Type B pancreatic cell (in vitro differentiated cells): ENCODE data around the gene ZFAND2A. TPM values are rescaled to one million over a fixed set of nuclear protein-coding genes. Genes with fewer than 3 reads are reported as not detected.

Experiments used
- DNase-seq: peaks from one replicate; pipeline ENCODE4 v3.0.0; 2021; ENCODE audit warnings: mixed read lengths; ENCODE audit not compliant: unreplicated experiment; ENCODE audit errors: extremely low spot score
- H3K27ac Mint-ChIP-seq: 2 replicates; pipeline ENCODE4 v1.8.0; 2021; ENCODE audit warnings: mild to moderate bottlenecking, mixed read lengths
- H3K27me3 Mint-ChIP-seq: 2 replicates; pipeline ENCODE4 v1.8.0; 2021; ENCODE audit warnings: mixed read lengths
- H3K36me3 Mint-ChIP-seq: 2 replicates; pipeline ENCODE4 v1.8.0; 2021; ENCODE audit warnings: mixed read lengths
- H3K4me1 Mint-ChIP-seq: one replicate; pipeline ENCODE4 v1.8.0; 2021; ENCODE audit warnings: mixed read lengths; ENCODE audit not compliant: unreplicated experiment
- H3K4me3 Mint-ChIP-seq: 2 replicates; pipeline ENCODE4 v1.8.0; 2021; ENCODE audit warnings: mild to moderate bottlenecking, mixed read lengths
- H3K9me3 Mint-ChIP-seq: 2 replicates; pipeline ENCODE4 v1.8.0; 2021; ENCODE audit warnings: mixed read lengths
- total RNA-seq: library from RNA; stranded (reverse); gene quantifications from 2 replicates; pipeline ENCODE4 v1.2.1, GENCODE V29; 2021; ENCODE audit warnings: low replicate concordance
- TF ChIP-seq, protein P1 (sequence below): fragments of 200-600 bp; sonication (generic); conservative IDR thresholded peaks from 2 replicates; pipeline ENCODE4 v1.5.0; 2021; ENCODE audit warnings: antibody characterized with exemption, mild to moderate bottlenecking

ZFAND2A gene
- total RNA-seq, 1 donor from 2014 or later, result 16.1 TPM

DNA sequence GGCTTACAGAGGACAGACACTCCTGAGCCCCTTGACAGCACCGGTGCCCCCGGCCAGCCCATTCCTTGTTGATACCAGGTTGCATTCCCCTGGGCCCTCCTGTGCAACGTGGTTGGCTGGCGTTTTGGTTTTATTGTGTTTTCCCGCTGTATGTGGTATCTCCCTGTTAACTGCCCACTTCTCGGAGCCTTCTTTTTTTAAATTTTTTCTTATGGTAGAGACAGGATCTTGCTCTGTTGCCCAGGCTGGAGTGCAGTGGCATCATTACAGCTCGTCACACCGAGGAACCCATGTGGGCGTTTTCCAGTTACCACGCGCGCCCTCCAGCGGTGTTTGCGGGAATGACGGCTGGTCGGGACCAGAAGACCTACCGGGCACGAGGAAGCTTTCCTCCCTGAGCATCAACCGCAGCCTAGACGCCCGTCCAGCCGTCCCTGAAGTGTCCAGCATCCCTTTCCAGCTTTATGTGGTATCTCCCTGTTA, 16.9 kb upstream of the ZFAND2A start:
- peaks cover 18% of the 10 kb centered on the region for H3K4me1 Mint-ChIP-seq
- H3K36me3 Mint-ChIP-seq, result no peaks in the 10 kb centered on the region
- TF ChIP-seq, protein P1, sequence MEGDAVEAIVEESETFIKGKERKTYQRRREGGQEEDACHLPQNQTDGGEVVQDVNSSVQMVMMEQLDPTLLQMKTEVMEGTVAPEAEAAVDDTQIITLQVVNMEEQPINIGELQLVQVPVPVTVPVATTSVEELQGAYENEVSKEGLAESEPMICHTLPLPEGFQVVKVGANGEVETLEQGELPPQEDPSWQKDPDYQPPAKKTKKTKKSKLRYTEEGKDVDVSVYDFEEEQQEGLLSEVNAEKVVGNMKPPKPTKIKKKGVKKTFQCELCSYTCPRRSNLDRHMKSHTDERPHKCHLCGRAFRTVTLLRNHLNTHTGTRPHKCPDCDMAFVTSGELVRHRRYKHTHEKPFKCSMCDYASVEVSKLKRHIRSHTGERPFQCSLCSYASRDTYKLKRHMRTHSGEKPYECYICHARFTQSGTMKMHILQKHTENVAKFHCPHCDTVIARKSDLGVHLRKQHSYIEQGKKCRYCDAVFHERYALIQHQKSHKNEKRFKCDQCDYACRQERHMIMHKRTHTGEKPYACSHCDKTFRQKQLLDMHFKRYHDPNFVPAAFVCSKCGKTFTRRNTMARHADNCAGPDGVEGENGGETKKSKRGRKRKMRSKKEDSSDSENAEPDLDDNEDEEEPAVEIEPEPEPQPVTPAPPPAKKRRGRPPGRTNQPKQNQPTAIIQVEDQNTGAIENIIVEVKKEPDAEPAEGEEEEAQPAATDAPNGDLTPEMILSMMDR, result peak; percentile 76
- peaks cover 8% of the 10 kb centered on the region for H3K27me3 Mint-ChIP-seq
- peak; percentile 84 for DNase-seq
- no peaks in the 10 kb centered on the region for H3K9me3 Mint-ChIP-seq
- H3K27ac Mint-ChIP-seq, result peak overlapping the region; percentile 48
- H3K4me3 Mint-ChIP-seq, result no peak overlapping the region

DNA sequence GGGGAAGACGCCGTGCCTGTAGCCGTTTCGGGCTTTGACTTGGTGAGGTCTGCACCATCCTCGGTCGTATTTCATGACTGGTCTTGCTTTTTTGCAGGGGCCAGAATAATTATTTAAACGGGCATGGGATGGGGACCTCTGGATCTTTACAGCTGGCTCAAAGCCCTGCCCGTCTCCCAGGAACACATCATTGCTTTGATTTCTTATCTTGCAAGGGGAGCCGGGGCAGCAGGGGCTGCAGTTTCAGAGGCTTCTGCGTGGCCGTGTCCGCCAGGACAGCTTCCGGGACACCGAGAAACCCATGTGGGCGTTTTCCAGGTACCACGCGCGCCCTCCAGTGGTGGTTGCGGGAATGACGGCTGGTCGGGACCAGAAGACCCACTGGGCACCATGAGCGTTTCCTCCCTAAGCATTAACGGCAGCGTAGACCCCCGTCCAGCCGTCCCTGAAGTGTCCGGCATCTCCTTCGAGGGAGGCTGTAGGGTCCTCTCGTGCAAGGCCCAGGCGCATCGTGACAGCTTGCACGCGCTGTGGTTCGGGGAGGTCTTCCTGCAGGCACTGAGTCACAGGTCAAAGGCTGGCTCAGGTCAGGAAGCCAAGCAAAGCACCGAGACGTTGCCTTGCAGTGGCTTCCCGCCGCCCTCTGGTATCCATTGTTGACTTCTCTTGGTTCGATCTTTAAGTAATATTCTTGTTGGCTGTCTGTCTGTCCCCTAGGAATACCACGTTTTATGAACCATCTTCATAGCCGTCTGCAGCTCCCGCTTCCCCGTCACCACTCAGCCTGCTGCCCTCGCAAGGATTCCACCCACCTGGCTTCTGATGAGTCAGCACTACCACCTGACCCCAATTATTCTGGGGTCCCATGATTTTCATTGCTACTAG, 16.2 kb upstream of the ZFAND2A start:
- peaks cover 8% of the 10 kb centered on the region for H3K27me3 Mint-ChIP-seq
- peak; percentile 92 for DNase-seq
- H3K4me1 Mint-ChIP-seq, result peaks cover 18% of the 10 kb centered on the region
- no peaks in the 10 kb centered on the region for H3K36me3 Mint-ChIP-seq
- no peaks in the 10 kb centered on the region for H3K9me3 Mint-ChIP-seq
- H3K27ac Mint-ChIP-seq, result peak overlapping the region; percentile 48
- peak overlapping the region; percentile 41 for H3K4me3 Mint-ChIP-seq
- TF ChIP-seq, protein P1, result peak; percentile 94

- peaks cover 15% of the 10 kb centered on the region for H3K4me1 Mint-ChIP-seq
- H3K27ac Mint-ChIP-seq, result no peak overlapping the region
- H3K27me3 Mint-ChIP-seq, result peaks cover 8% of the 10 kb centered on the region
- TF ChIP-seq, protein P1, result no peak
- no peaks in the 10 kb centered on the region for H3K36me3 Mint-ChIP-seq
- peak overlapping the region; percentile 41 for H3K4me3 Mint-ChIP-seq
- no peaks in the 10 kb centered on the region for H3K9me3 Mint-ChIP-seq
- no peak for DNase-seq
Observed at GRCh38 chr7:1175597-1175966, 15.6 kb upstream of the ZFAND2A start.

GRCh38 chr7:1174881-1175596, 15.0 kb upstream of the ZFAND2A start:
- peaks cover 8% of the 10 kb centered on the region for H3K27me3 Mint-ChIP-seq
- no peak overlapping the region for H3K4me3 Mint-ChIP-seq
- DNase-seq, result no peak
- H3K36me3 Mint-ChIP-seq, result no peaks in the 10 kb centered on the region
- H3K27ac Mint-ChIP-seq, result no peak overlapping the region
- TF ChIP-seq, protein P1, result no peak
- H3K9me3 Mint-ChIP-seq, result no peaks in the 10 kb centered on the region
- H3K4me1 Mint-ChIP-seq, result peaks cover 14% of the 10 kb centered on the region

DNA sequence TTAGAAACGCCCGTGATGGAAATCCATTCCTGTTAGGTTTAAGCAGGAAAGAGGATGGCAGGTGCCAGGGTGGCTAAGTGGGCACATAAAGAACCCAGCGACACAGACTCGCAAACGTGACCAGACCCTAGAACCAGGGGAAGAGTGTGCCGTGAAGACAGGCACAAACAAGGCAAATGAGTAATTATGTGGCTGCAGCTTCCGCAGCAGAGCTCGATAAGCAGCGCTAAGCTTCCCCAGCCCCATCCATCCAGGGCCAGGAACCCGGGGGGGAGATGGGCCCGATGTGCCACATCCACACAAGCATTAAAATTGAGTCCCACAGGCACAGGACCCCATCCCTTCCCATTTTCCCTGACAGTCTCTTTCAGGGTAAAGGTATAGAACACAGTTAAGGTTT, 14.0 kb upstream of the ZFAND2A start:
- TF ChIP-seq, protein P1, result no peak
- H3K27me3 Mint-ChIP-seq, result peaks cover 4% of the 10 kb centered on the region
- DNase-seq, result no peak
- H3K27ac Mint-ChIP-seq, result no peak overlapping the region
- no peak overlapping the region for H3K4me3 Mint-ChIP-seq
- peaks cover 14% of the 10 kb centered on the region for H3K4me1 Mint-ChIP-seq
- H3K36me3 Mint-ChIP-seq, result no peaks in the 10 kb centered on the region
- H3K9me3 Mint-ChIP-seq, result no peaks in the 10 kb centered on the region
